Rectal smooth muscle tissue (tissue), 1 donor: Measurements from ENCODE around the gene CITED4.

Source experiments
- H3K27ac ChIP-seq: one replicate; pipeline ENCODE4 v1.7.0; 2013; ENCODE audit warnings: low read depth, low read length, inconsistent platforms
- H3K27me3 ChIP-seq: one replicate; pipeline ENCODE4 v1.7.0; 2013; ENCODE audit warnings: low read length; ENCODE audit not compliant: control insufficient read depth, insufficient read depth
- H3K36me3 ChIP-seq: one replicate; pipeline ENCODE4 v1.7.0; 2013; ENCODE audit warnings: low read length; ENCODE audit not compliant: control insufficient read depth, insufficient read depth
- H3K4me1 ChIP-seq: one replicate; pipeline ENCODE4 v1.7.0; 2013; ENCODE audit warnings: low read length; ENCODE audit not compliant: control insufficient read depth, insufficient read depth
- H3K4me3 ChIP-seq: one replicate; pipeline ENCODE4 v1.7.0; 2013; ENCODE audit warnings: low read length
- H3K9ac ChIP-seq: one replicate; pipeline ENCODE4 v1.7.0; 2013; ENCODE audit warnings: low read length

The CITED4 gene, protein sequence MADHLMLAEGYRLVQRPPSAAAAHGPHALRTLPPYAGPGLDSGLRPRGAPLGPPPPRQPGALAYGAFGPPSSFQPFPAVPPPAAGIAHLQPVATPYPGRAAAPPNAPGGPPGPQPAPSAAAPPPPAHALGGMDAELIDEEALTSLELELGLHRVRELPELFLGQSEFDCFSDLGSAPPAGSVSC

DNA sequence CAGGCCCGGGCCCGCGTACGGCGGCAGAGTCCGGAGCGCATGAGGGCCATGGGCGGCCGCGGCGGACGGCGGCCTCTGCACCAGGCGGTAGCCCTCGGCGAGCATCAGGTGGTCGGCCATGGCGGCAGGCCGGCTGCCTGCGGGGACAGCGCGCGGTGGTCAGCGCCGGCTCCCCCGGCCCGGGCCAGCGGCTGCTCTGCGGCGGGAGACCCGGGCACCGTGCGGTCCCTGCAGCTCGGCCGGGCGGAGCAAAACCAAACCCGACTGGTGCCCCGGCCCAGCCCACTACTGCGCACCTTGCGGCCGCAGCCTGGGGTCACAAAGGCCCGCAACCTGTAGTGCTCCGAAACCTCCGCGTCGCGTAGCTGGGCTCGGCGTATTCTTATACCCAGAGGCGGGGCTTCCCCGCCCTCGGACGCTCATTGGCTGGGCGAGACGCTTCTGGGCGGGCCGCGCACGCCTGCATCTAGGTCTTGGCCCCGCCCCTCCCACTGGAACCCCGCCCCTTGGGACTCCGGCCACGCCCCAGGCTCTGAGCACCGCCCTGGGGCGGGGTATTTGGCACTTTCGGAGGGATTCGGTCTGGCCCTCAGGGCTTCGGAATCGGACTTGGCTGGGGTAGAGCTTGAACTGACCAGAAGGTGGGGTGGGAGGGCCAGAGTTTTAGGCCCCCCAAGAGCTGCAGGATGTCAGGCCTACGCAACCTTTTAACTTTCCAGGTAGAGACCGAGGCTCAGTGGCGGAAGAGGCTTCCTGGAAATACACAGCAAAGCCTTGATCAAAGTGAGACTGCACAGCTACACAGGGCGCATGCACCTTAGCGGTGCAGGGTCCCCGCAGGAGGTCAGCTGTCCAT, at the start of gene CITED4:
TSS of gene CITED4 (minus strand) at position 356 of the 856 bp plus-strand sequence. CDS start at position 120, 236 bp downstream.
- Histone ChIP-seq H3K36me3 (no peaks in the 10 kb centered on the region), H3K4me3 (peak within 1 kb of the TSS; percentile 63), H3K27me3 (no peaks in the 10 kb centered on the region), H3K27ac (peak within 1 kb of the TSS; percentile 89), H3K9ac (no peak within 1 kb of the TSS), H3K4me1 (peaks cover 22% of the 10 kb centered on the region)

DNA sequence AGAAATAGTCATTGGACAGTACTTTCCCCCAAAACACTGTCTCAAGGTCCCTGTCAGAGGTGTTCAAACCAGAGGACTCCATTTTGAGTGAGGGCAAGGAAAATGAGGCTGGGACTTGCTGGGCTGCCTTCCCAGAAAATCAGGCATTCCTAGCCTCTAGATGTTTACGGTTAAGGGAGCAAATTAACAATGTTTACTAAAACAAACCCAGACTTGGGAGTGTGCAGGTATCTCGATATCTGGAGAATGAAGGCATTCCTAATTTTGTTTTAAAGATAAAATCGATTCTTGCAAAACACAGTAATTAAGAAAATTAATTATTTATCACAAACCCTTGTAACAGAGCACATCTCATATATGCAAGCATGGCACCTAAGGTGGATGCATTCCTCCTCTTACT, 48.9 kb upstream of the CITED4 start:
- Histone ChIP-seq H3K27me3 (no peaks in the 10 kb centered on the region), H3K4me1 (no peaks in the 10 kb centered on the region), H3K4me3 (no peak overlapping the region), H3K9ac (no peak overlapping the region), H3K27ac (no peak overlapping the region), H3K36me3 (no peaks in the 10 kb centered on the region)

DNA sequence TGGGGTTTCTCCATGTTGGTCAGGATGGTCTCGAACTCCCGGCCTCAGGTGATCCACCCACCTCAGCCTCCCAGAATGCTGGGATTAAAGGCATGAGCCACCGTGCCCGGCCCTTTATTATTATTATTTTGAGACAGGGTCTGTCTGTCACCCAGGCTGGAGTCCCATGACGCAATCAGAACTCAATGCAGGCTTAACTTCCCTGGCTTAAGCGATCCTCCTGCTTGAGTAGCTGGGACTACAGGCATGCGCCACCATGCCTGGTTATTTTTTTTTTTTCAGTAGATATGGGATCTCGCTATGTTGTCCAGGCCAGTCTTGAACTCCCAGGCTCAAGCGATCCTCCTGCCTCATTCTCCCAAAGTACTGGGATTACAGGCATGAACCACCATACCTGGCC, 47.1 kb upstream of the CITED4 start:
- H3K36me3 ChIP-seq = no peaks in the 10 kb centered on the region
- H3K27ac ChIP-seq = no peak overlapping the region
- no peaks in the 10 kb centered on the region for H3K4me1 ChIP-seq
- no peak overlapping the region for H3K4me3 ChIP-seq
- no peak overlapping the region for H3K9ac ChIP-seq
- H3K27me3 ChIP-seq = no peaks in the 10 kb centered on the region

DNA sequence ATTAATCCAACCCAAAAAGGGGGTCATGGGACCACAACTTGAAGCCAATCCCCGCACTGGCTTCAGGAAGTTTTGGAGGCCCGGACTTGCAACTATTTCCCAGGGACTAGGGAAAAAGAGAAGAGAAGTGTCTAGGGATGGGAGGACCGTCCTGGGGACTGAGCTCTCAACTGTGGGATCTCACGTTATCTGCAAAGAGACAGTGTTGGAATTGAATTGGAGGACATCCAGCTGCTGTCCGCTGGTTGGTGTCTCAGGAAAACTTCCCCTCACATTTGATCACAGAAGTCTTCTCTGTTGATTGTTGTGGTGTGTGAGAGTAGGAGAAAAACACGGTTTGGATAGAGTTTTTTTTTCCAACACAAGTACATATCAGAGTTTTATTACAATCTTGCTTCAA, 46.2 kb upstream of the CITED4 start:
- H3K4me1 ChIP-seq = no peaks in the 10 kb centered on the region

DNA sequence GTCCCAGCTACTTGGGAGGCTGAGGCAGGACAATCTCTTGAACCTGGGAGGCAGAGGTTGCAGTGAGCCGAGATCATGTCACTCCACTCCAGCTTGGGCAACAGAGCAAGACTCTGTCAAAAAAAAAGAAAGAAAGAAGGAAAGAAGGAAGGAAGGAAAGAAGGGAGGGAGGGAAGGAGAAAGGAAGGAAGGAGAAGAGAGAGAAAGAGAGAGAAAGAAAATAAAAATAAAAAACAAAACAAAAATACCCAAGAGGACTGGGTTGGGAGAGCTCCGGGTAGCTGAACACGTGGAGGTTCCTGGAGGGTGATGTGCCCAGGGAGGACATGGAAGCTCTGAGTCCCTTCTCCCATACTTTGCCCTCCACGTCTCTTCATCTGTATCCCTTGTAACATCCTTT, 45.7 kb upstream of the CITED4 start:
- H3K36me3 ChIP-seq = no peaks in the 10 kb centered on the region

More for the DNA sequence above, 46.2 kb upstream of the CITED4 start:
- Histone ChIP-seq H3K4me3 (no peak overlapping the region), H3K36me3 (no peaks in the 10 kb centered on the region), H3K9ac (no peak overlapping the region), H3K27ac (no peak overlapping the region), H3K27me3 (no peaks in the 10 kb centered on the region)

DNA sequence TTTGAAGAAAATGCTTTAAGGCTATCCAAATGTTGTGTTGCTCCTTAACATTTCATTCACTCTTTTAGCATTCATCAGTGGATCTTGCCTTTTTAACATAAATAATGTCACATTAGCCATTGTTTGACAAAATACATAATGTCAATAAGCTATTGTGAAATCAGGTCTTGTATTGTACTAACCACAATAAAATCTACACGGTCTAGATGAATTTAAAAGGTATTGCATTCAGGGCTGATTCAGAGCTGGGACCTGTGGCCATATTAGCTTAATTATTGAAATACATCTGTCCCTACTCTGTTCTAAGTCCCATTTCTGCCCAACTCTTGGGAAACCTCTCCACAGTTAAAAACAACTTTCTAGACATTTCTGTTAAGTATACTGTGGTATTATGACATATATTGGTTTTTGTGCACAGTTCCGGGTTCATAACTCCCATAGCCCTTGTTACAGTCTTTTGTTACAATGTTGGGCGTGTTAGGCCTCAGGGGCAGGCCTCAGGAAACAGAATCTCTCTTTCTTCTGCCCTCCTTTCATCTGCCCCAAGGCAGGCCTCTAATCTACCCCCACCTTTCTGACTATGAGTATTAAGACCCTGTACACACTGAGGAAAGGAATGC, 44.7 kb upstream of the CITED4 start:
- Histone ChIP-seq H3K27ac (no peak overlapping the region), H3K9ac (no peak overlapping the region), H3K4me1 (no peaks in the 10 kb centered on the region), H3K36me3 (no peaks in the 10 kb centered on the region), H3K4me3 (no peak overlapping the region), H3K27me3 (no peaks in the 10 kb centered on the region)

More for the DNA sequence above, 45.7 kb upstream of the CITED4 start:
- no peaks in the 10 kb centered on the region for H3K27me3 ChIP-seq
- no peak overlapping the region for H3K9ac ChIP-seq
- no peak overlapping the region for H3K4me3 ChIP-seq
- H3K27ac ChIP-seq = no peak overlapping the region
- no peaks in the 10 kb centered on the region for H3K4me1 ChIP-seq

DNA sequence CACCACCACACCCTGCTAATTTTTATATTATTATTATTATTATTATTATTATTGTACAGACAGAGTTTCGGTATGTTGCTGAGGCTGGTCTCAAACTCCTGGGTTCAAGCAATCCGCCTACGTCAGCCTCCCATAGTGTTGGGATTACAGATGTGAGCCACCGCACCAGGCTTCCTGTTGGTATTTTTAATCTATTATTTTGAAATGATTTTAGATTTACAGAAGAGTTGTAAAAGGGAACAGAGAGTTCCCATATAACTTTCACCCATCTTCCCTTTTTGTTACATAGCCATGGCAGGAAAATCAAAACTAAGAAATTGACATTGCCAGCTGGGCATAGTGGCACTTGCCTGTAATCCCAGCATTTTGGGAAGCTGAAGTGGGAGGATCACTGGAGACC, 42.9 kb upstream of the CITED4 start:
- Histone ChIP-seq H3K9ac (no peak overlapping the region), H3K36me3 (no peaks in the 10 kb centered on the region), H3K4me3 (no peak overlapping the region), H3K4me1 (no peaks in the 10 kb centered on the region), H3K27ac (no peak overlapping the region), H3K27me3 (no peaks in the 10 kb centered on the region)

DNA sequence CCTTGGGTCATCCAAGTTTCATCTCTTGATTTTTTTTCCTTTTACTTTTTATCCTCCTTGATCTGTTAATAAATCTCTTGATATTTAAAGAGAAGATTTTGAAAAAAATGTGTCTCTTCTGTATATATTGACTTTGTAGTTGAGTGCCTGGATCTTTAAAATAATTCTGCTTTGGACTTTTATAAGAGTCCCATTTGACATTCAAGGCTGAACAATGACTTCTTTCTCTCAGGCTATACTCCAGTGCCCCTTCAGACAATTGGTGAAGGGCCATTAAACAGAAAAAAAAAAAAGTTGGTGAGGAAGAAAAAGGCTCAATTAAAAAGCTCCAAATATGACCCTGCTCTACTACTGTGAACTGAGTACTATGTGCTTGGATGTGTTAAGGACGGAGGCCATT, 40.9 kb upstream of the CITED4 start:
- Histone ChIP-seq H3K27me3 (no peaks in the 10 kb centered on the region), H3K4me3 (no peak overlapping the region), H3K9ac (no peak overlapping the region), H3K36me3 (no peaks in the 10 kb centered on the region), H3K27ac (no peak overlapping the region), H3K4me1 (peaks cover 8% of the 10 kb centered on the region)

DNA sequence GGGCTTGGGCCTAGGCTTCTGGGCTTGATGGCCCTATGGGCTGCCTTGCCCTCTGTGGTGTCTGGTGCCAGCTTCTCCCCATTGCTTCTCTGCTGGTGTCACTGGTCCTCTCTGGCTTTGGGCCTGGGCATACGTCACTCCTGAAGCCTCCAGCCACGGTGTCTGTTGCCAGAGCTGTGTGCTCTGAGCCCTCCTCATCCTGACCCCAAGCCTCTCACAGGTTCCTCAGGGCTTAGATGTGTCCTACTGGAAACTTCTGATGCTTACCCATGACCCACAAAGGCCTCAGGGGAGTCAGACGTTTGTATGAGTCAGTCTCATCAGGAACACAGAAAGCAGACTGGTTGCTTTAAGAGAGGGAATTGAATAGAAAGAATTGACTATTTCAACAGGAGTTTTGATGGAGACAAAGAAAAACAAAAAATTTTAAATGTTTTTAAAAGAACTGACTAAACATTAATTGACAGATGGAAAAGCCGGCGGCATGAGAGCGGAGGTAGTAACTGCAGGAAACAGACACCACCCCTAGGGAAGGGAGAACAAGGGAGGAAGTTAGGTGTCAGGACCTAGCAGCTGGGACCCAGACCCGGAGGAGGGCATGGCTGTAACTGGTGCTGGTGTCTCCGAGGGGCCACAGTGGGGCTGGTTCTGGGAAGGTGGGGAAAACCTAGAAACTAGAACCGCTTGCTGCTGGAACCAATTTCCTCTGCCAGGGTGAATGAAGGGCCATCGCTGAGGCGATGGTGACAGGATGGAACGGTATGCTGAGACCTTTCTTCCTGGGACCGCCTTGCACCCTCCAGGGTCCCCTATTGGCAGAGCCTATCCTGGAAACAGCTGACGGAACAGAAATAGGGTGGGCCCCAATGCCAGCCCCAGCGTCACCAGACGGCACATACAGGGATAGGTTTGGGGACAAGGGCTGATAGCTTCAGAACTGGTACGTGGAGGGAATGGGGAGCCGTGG, 40.0 kb upstream of the CITED4 start:
- Histone ChIP-seq H3K27ac (no peak overlapping the region), H3K9ac (no peak overlapping the region), H3K27me3 (no peaks in the 10 kb centered on the region), H3K36me3 (no peaks in the 10 kb centered on the region), H3K4me3 (no peak overlapping the region), H3K4me1 (peaks cover 8% of the 10 kb centered on the region)

DNA sequence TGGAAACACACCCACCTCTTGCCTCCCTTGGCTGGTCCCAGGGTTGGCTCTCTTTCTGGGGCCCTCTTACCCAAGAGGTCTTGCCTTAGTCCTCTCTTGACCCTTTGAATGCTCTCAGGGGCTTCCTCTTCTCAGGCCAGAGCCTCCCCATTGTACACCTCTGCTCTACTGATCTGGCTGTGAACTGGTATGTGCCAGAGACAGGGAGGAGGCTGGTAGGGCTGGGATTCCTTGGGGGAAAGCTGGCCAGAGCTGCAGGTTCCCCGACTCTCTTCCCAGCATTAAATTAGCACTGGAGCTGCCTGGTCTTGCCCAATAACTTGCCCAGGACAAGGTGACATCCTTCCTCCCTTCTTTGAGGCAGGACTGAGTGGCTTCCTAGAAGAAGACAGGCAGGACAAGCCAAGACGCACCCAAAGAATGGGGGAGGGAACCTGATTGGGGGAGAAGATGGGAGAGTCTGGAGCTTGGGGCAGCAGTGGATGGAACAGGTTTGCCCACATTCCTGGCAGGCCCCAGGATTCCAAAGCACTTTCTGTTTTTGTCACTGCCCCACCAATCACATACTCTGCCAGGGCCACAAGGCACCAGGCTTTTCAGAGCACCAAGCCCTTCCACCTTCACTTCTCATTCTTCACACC, 37.2 kb upstream of the CITED4 start:
- H3K27ac ChIP-seq = no peak overlapping the region
- H3K27me3 ChIP-seq = no peaks in the 10 kb centered on the region
- no peak overlapping the region for H3K4me3 ChIP-seq
- H3K36me3 ChIP-seq = no peaks in the 10 kb centered on the region
- H3K4me1 ChIP-seq = peaks cover 8% of the 10 kb centered on the region
- H3K9ac ChIP-seq = no peak overlapping the region

DNA sequence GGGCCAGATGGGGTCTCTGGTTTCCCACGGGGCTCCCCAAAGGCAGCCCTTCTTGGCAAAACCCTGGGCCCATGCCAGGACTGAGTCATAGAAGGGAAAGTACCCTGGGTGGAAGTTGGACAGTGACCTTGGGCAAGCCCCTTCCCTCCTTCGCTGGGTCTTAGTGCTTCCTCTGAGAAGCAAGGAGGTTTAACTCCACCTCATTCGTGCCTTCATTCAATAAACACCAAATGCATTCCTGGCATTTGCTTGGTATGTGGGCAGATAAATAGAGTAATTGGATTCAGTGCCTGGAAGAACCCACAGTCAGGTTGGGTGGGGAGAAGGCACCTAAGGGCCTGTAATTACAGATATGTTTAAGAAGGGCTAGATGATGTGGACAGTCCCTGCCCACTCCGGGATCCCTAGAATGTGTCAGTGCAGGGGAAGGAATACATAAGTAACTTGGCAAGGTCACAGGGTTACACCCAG, 36.3 kb upstream of the CITED4 start:
- no peak overlapping the region for H3K27ac ChIP-seq
- no peaks in the 10 kb centered on the region for H3K27me3 ChIP-seq
- no peak overlapping the region for H3K4me3 ChIP-seq
- H3K4me1 ChIP-seq = peaks cover 8% of the 10 kb centered on the region
- H3K36me3 ChIP-seq = no peaks in the 10 kb centered on the region
- H3K9ac ChIP-seq = no peak overlapping the region
